AG09319 (cell line): ENCODE measurements around the gene ELMO1.

Source experiments
- DNase-seq: peaks from one replicate; pipeline ENCODE4 v3.0.0-alpha.2; 2010; ENCODE audit warnings: low read depth; ENCODE audit errors: extremely low read depth
- TF ChIP-seq, protein P1 (sequence below): IDR thresholded peaks from 2 replicates; pipeline ENCODE4 v1.5.1; 2011; ENCODE audit warnings: low read depth, mild to moderate bottlenecking, inconsistent platforms, low read length, moderate library complexity

The ELMO1 gene

DNA sequence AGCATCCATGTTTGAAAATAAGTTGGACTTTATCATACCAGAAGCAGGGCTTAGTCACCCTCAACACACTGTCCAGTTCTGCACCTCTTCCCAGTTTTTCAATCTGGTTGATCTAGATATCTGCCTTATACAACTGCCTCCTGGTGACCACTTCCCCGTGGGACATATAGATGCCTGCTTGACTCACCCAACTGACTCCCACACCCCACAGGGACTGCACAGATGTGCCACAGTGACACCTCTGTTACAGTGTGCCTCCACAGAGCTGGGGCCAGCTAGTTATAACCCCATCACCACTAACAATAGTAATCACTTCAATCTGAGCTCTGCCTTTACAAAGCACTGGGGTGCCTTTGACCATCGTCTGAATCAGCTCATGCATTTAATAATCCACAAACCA is 641.8 kb downstream of the ELMO1 start:
- TF ChIP-seq, protein P1, sequence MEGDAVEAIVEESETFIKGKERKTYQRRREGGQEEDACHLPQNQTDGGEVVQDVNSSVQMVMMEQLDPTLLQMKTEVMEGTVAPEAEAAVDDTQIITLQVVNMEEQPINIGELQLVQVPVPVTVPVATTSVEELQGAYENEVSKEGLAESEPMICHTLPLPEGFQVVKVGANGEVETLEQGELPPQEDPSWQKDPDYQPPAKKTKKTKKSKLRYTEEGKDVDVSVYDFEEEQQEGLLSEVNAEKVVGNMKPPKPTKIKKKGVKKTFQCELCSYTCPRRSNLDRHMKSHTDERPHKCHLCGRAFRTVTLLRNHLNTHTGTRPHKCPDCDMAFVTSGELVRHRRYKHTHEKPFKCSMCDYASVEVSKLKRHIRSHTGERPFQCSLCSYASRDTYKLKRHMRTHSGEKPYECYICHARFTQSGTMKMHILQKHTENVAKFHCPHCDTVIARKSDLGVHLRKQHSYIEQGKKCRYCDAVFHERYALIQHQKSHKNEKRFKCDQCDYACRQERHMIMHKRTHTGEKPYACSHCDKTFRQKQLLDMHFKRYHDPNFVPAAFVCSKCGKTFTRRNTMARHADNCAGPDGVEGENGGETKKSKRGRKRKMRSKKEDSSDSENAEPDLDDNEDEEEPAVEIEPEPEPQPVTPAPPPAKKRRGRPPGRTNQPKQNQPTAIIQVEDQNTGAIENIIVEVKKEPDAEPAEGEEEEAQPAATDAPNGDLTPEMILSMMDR = no peak
- no peak for DNase-seq
